DND-41 (cell line): ENCODE measurements around the gene ASIC2.

Experiments used
- ATAC-seq: fragments of 200-7000 bp; cut with Tn5 transposase; 3 replicates; pipeline ENCODE4 v1.9.1; 2021; ENCODE audit warnings: low read depth; ENCODE audit not compliant: insufficient read depth
- DNase-seq: peaks from one replicate; pipeline ENCODE4 v3.0.0-alpha.2; 2020
- H2AFZ ChIP-seq: 2 replicates; pipeline ENCODE4 v1.6.0; 2012; ENCODE audit warnings: low read depth, low read length
- H3K27ac ChIP-seq: 2 replicates; pipeline ENCODE4 v1.5.1; 2012; ENCODE audit warnings: low read length, inconsistent platforms
- H3K27me3 ChIP-seq: fragments of 200-600 bp; sonication (generic); 2 replicates; pipeline ENCODE4 v1.6.0; 2012; ENCODE audit warnings: low read length, mild to moderate bottlenecking, inconsistent platforms; ENCODE audit not compliant: insufficient read depth, poor library complexity
- H3K36me3 ChIP-seq: 2 replicates; pipeline ENCODE4 v1.5.1; 2012; ENCODE audit warnings: low read length, inconsistent platforms; ENCODE audit not compliant: insufficient read depth
- H3K4me1 ChIP-seq: 2 replicates; pipeline ENCODE4 v1.5.1; 2012; ENCODE audit warnings: mild to moderate bottlenecking, low read length; ENCODE audit not compliant: insufficient read depth
- H3K4me2 ChIP-seq: 2 replicates; pipeline ENCODE4 v1.6.0; 2012; ENCODE audit warnings: mild to moderate bottlenecking, moderate library complexity, low read length, inconsistent platforms; ENCODE audit not compliant: insufficient read depth
- H3K4me3 ChIP-seq, 2 experiments: fragments of 200-600 bp in 1 of 2; shearing (Covaris generic) in 1 of 2; 2 replicates each; pipeline ENCODE4 v1.5.1; 2012 to 2016; ENCODE audit warnings: inconsistent platforms in 2 of 2, low read length in 2 of 2, mild to moderate bottlenecking in 2 of 2, low read depth in 1 of 2, moderate library complexity in 1 of 2
- H3K79me2 ChIP-seq: 2 replicates; pipeline ENCODE4 v1.6.0; 2012; ENCODE audit warnings: low read length, inconsistent platforms; ENCODE audit not compliant: insufficient read depth
- H3K9ac ChIP-seq: 2 replicates; pipeline ENCODE4 v1.6.0; 2012; ENCODE audit warnings: low read depth, mild to moderate bottlenecking, inconsistent platforms, low read length, moderate library complexity
- H3K9me3 ChIP-seq: 2 replicates; pipeline ENCODE4 v1.5.1; 2012; ENCODE audit warnings: low read length, moderate library complexity, mild to moderate bottlenecking, inconsistent platforms; ENCODE audit not compliant: insufficient read depth, severe bottlenecking
- H4K20me1 ChIP-seq: 2 replicates; pipeline ENCODE4 v1.6.0; 2012; ENCODE audit warnings: low read length; ENCODE audit not compliant: insufficient read depth
- EZH2 ChIP-seq: IDR thresholded peaks from 3 replicates; pipeline ENCODE4 v1.6.1; 2012; ENCODE audit warnings: borderline replicate concordance, low read depth, mild to moderate bottlenecking, moderate library complexity, low read length, inconsistent platforms; ENCODE audit not compliant: severe bottlenecking
- TF ChIP-seq, protein P1 (sequence below): IDR thresholded peaks from 2 replicates; pipeline ENCODE4 v1.5.1; 2012; ENCODE audit warnings: borderline replicate concordance, low read length, moderate library complexity, mild to moderate bottlenecking; ENCODE audit not compliant: poor library complexity, severe bottlenecking; ENCODE audit errors: extremely low read depth

Gene ASIC2

GRCh38 chr17:33292981-33293867 lies at the start of gene ASIC2:
ASIC2 (minus strand) TSS chr17:33293295.
- no peak within 1 kb of the TSS for H3K9ac ChIP-seq
- no peak within 1 kb of the TSS for H3K4me2 ChIP-seq
- no peaks in the 10 kb centered on the region for H3K79me2 ChIP-seq
- no peak for ATAC-seq
- no peaks in the 10 kb centered on the region for H3K4me1 ChIP-seq
- H3K9me3 ChIP-seq = no peaks in the 10 kb centered on the region
- H3K4me3 ChIP-seq = no peak within 1 kb of the TSS
- H3K36me3 ChIP-seq = no peaks in the 10 kb centered on the region
- no peak within 1 kb of the TSS for H2AFZ ChIP-seq
- H3K27ac ChIP-seq = no peak within 1 kb of the TSS
- DNase-seq = no peak
- TF ChIP-seq EZH2 = no peak
- TF ChIP-seq, protein P1, sequence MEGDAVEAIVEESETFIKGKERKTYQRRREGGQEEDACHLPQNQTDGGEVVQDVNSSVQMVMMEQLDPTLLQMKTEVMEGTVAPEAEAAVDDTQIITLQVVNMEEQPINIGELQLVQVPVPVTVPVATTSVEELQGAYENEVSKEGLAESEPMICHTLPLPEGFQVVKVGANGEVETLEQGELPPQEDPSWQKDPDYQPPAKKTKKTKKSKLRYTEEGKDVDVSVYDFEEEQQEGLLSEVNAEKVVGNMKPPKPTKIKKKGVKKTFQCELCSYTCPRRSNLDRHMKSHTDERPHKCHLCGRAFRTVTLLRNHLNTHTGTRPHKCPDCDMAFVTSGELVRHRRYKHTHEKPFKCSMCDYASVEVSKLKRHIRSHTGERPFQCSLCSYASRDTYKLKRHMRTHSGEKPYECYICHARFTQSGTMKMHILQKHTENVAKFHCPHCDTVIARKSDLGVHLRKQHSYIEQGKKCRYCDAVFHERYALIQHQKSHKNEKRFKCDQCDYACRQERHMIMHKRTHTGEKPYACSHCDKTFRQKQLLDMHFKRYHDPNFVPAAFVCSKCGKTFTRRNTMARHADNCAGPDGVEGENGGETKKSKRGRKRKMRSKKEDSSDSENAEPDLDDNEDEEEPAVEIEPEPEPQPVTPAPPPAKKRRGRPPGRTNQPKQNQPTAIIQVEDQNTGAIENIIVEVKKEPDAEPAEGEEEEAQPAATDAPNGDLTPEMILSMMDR = no peak
- no peaks in the 10 kb centered on the region for H4K20me1 ChIP-seq
- no peaks in the 10 kb centered on the region for H3K27me3 ChIP-seq

GRCh38 chr17:33342025-33342424 lies 48.9 kb upstream of the ASIC2 start:
- no peak for TF ChIP-seq EZH2
- TF ChIP-seq, protein P1 = no peak
- Histone ChIP-seq H3K36me3 (no peaks in the 10 kb centered on the region), H3K27me3 (peaks cover 14% of the 10 kb centered on the region), H2AFZ (no peak overlapping the region), H4K20me1 (no peaks in the 10 kb centered on the region), H3K27ac (no peak overlapping the region), H3K79me2 (no peaks in the 10 kb centered on the region), H3K4me3 (no peak overlapping the region), H3K4me1 (no peaks in the 10 kb centered on the region), H3K9me3 (no peaks in the 10 kb centered on the region), H3K4me2 (no peak overlapping the region), H3K9ac (no peak overlapping the region)
- DNase-seq (no peak), ATAC-seq (no peak)

DNA sequence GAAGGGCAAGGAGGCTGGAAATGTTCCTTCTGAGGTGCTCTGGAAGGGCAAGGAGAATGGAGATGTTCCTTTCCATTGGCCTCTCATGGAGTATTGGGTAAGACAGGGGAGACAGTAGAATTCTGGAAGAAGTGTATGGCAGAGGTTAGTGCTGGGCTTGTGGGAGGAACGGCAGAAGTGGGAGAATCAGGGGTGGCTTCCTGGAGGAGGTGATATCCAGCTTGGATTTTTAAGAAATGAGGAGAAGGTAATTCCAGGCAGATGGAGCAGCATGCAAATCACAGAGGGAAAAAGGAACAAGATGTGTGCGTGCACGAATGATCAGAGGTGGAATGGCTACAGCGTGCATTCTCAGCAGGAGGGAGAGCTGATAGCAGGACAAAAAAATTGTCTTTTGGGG lies 45.1 kb upstream of the ASIC2 start:
- no peak overlapping the region for H3K4me2 ChIP-seq
- no peak overlapping the region for H3K9ac ChIP-seq
- no peak overlapping the region for H3K27ac ChIP-seq
- no peaks in the 10 kb centered on the region for H3K4me1 ChIP-seq
- no peak for DNase-seq
- ATAC-seq = no peak
- H3K79me2 ChIP-seq = no peaks in the 10 kb centered on the region
- H4K20me1 ChIP-seq = no peaks in the 10 kb centered on the region; the same call in 1 of the 2 replicates
- TF ChIP-seq EZH2 = no peak
- TF ChIP-seq, protein P1 = no peak
- peaks cover 10% of the 10 kb centered on the region for H3K27me3 ChIP-seq
- no peak overlapping the region for H2AFZ ChIP-seq
- H3K4me3 ChIP-seq = no peak overlapping the region
- no peaks in the 10 kb centered on the region for H3K36me3 ChIP-seq
- no peaks in the 10 kb centered on the region for H3K9me3 ChIP-seq
